HG02970 (cell line): ENCODE data around the gene VASN.
A peak's percentile ranks its signal among the peaks of the same experiment; 100 is the strongest.

Experiments
- ATAC-seq: cut with Tn5 transposase; IDR thresholded peaks from one replicate; pipeline ENCODE4 v1.9.1; 2021; ENCODE audit warnings: mild to moderate bottlenecking, moderate library complexity, moderate number of reproducible peaks; ENCODE audit not compliant: unreplicated experiment, low FRiP score

Gene VASN

DNA sequence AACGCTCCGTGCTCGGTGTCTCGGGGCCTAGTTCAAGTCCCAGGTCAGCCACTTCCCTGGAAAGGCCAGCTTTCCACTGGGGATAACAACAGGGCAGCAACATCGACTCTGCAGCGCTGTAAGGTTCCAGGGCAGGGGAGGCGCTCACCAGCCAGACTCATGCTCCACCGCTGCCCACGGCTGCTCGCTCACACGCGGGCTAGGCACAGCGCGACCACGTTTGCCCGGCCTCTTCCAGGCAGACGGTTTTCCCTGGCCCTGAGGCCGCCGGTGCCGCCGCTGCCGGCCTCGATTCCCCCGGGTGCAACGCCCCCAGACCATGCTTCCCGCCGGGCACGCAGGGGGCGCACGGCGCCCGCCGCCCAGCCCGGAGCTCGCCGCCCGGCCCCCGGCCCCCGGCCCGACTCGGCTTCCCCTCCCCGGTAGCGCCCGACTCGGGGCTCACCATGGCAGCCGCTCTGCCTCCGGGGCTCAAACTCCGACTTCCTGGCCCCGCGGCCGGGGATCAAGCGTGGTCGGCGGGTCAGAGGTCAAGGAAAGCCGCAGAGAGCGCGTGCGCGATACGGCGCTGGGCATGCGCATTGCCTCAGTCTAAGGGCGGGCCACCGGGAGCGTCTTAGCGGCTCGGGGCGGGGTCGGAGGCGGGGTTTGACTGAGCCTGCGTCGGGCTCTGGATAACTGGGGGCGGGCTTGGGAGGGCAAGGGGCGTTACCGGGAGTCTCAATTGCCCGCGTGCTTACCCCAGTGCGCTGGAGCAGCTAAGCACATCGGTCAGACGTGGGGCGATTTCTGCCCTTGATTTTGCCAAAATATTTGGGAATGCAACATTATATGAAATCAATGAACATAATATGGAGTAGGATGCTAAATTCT, 20.6 kb upstream of the VASN start, which contains the start of gene PAM16:
Gene PAM16 (minus strand): TSS at position 535 of the 873 bp plus-strand sequence. CDS start 87 bp downstream, at position 448.
- ATAC-seq, result peak; percentile 80

DNA sequence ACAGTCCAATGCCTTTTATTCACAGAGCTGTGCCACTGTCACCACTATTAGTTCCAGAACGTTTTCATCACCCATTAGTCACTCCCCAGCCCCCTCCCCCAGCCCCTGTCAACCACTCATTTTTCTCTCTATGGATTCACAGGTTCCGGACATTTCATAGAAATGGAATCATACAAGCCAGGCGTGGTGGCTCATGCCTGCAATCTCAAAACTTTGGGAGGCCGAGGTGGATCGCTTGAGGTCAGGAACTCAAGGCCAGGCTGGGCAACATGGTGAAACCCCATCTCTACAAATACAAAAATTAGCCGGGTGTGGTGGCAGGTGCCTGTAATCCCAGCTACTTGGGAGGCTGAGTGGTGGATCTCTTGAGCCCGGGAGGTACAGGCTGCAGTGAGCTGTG, 19.8 kb upstream of the VASN start:
- ATAC-seq, result no peak

DNA sequence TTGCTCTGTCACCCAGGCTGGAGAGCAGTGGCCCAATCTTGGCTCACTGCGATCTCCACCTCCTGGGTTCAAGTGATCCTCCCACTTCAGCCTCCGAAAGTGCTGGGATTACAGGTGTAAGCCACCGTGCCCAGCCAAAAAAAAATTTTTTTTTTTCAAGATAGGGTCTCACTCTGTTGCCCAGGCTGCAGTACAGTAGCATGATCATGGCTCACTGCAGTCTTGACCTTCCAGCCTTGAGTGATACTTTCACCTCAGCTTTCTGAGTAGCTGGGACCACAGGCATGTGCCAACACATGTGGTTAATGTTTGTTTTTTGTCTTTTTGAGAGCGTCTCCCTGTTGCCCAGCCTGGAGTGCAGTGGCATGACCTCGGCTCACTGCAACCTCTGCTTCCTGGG, 18.8 kb upstream of the VASN start:
- ATAC-seq, result no peak

DNA sequence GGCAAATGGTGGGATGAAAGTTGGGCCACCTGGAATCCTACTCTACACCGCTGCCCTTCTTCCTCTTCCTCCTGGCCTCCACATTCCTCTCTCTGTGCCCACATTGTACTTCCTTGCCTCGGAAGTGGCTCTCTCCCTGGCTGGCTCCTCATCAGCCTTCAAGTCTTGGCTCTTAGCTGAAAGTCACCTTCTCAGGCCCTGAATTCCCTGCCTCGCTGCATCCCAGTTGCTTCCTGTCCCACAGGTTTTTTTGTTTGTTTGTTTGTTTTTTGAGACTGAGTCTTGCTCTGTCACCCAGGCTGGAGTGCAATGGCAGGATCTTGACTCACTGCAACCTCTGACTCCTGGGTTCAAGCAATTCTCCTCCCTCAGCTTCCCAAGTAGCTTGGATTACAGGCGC, 18.0 kb upstream of the VASN start:
- no peak for ATAC-seq

DNA sequence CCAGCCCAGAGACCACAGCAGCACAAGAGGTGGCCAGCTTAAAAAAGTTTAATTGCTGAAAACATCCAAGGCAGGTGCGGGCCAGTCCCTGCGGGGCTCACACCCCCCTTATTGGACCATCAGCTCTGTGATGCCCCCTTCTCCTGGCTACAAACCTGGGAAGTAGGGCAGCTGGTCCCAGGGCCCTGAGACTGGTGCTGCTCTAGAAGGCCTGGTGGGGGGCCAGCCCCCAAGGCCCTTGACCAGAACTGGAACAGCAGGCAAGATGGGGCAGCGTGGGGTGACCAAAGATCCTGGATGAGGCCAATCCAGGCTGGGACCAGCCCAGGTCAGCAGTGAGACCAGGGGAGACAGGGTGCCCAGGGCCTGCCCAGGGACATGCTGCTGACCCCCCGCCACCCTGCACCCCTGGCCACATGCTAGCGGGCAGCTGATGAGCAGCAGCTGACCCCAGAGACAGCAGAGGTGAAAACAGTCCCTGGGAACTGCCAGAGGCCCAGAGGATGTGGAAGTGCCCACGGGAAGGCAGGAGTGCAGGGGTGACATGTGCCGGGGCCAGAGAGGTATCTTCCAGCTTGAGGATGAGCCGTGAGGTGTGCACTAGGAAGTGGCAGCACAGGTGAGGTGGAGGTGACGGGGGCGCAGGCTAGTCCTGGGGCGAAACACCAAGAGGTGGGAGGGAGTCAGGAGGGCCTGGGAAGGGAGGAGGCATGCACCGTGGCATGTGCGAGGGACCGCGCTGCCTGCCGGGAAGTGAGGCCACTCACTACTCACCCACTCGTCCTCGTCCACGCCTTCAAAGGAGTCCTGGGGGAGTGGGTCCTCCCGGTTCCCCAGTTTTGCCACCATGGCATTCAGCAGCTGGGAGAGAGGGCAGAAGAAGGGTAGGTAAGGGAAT, 16.9 kb upstream of the VASN start:
- ATAC-seq, result no peak

DNA sequence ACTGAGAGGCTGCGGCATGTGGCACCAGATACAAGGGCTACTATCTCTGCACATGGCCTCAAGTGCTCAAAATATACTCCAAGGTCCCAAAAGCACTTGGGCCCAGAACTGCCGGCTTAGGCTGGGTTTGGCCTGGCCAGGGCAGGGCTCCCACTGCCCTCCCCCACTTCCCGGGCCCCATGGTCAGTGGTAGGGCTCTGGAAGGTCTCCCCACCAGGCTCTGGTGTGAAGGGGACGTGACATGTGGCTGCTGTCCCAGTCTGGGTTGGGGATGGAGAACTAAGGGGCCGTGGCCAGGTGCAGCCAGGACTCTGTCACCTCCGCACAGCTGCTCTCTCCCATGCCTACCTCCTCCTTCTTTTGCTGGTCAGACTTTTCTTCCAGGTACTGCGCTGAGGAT, 14.8 kb upstream of the VASN start:
- ATAC-seq, result no peak

DNA sequence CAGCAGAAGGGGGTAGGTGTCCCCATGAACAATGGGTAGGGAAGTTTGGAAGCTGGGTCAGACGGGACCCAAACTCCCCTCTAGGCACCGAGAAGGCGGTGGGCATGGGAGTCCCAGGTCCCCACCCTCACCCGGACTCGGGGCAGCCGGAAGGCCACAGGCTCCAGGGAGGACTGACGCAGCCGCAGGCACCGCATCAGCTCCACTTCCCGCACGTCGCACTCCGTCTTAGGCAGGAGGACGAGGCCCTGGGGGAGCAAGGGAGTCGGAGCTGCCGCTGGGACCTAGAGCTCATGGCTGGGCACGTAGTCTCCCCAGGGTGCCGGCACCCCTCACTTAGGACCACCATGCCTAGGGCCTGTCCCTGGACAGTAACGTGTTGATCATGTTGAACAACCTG, 13.4 kb upstream of the VASN start:
- no peak for ATAC-seq

DNA sequence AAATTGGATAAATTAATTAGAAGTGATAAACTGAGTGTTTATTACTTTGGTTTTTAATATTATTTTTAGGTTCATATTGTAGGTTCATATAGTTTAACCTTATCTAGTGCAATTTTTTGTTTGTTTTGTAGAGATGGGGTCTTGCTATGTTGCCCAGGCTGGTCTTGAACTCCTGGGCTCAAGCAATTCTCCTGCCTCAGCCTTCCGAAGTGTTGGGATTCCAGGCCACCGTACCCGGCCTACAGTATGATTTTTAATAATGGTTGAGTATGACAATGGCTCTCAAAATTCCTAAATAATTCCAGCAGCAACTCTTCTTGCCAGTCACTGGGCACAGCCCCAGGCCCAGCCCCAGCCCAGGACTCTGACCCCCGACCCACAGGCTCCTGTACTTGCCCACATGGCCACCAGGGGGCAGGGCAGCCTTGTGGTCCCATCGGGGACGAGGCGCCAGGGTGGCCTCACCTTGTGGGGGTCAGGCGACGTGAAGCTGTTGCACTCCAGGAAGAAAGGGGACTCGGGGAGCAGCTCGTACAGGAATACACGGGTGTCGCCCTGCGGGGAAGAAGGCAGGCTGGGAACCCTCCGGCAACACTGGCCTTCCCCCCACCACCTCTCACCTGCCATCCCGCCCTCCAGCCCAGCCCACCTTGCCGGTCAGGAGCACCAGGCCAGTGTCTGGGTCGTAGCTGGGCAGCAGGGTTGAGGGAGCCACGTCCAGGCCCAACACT, 12.7 kb upstream of the VASN start:
- ATAC-seq, result no peak

DNA sequence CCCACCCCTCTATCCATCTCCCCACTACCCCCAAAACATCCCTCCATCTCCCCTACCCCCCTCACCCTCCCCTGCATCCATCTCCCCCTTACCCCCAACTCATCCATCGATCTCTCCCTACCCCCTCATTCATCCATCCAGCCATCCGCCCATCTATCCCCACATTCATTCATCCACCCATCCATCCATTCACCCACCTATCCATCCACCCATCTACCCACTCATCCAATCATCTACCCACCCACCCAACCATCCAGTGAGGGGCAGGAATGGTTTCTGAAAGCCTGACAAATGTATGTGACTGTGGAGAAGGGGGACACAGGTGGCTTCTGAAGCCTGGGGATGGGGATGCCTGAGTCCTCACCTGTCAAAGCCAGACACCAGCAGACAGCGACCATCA, 11.7 kb upstream of the VASN start:
- no peak for ATAC-seq

DNA sequence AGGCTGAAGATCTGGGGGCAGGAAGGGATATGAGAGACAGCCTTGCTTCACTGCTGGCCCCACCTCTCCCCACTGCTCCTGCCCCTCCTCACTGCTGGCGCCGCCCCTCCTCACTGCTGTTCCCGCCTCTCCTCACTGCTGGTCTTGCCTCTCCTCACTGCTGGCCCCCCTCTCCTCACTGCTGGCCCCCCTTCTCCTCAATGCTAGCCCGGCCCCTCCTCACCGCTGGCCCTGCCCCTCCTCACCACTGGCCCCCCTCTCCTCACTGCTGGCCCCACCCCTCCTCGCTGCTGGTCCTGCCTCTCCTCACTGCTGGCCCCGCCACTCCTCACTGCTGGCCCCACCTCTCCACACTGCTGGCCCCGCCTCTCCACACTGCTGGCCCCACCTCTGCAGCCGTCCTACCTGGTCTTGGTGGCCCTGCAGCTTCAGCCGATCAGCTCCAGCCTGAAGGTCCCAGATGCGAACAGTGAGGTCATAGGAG, 11.1 kb upstream of the VASN start:
- no peak for ATAC-seq

DNA sequence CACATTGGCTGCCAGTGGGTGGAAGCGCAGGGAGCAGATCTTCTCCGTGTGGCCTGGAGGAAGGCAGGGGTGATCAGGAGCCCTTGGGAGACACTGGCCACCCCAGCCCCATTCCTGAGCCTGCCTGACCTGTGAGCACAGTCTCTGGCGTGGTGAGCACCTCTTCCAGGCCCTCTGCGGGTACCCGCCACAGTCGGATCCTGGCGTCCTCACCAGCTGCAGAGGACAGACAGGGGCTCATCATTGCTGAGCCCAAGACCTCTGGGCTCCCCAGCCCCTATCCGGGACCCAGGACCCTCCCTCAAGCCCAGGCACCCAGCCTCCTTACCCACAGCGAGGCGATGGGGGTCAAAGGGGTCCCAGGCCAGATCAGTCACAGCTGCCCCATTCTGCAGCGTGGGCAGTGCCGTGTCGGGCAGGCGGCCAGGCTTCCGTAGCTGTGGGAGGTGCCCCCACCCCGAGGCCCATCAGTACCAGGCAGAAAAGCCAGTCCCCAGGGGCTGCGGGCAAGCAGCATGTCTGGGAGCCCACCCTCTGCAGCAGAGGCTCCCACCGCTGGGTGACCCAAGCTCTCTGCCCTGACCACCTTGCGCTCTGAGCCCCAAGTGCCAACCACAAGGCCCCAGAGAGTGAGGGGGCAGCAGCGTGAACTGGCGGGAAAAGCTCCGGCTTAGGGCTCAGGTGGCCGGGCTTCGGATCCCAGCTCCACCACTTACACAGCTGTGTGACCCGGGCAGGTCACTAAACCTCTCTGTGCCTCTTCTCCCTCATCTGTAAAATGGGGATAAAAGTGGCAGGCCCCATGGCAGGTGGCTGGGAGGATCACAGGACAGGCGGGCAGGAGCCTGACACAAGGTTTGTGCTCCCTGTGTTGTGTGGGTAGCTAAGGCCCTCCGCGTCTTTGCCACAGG, 10.4 kb upstream of the VASN start:
- ATAC-seq, result no peak

DNA sequence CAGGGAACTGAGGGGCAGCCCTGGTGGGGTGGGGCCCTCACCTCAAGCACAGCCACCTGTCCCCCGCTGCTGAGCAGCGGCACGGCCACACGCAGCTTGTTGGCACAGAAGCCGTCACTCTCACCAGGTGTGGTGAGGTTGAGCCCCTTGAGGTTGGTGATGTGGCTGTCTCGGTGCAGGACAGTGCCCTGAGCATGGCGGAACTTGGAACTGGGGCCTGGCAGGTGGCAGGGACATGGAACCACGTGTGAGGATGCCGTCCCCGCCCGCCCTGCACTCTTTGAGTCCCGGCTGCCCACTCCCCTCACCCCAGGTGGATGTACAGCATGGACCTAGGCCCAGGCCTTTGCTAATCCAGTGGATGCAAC, 9.7 kb upstream of the VASN start:
- ATAC-seq, result no peak

DNA sequence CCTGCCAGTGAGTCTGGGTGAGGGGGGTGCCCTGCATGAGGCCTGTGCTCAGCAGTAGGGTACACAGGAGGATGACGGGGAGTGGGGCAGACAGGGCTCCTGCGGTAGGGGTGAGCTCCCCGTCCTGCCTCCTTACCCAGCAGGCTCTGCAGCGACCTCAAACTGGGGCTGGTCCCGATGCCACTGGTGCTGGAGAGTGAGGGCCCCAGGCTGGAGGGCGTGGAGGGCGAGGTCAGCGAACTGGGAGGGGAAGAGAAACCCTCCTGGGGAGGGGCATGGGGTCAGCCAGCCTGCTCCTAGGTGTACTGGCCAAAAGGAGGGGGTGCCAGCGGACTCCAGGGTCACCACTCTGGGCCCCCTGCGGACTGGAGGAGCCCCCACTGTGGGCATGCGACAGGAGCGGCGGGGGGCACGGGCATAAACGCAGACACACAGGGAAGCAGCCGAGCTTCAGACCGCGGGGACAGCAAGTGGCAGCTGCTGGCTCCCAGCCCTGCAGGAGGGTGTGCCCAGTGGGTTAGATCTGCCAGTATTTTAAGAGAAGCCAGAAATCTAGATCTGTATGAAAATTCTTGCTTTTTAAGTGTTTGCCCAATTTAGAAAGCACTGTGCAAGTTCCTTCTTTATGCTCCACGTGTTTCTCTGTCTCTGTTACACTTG, 9.0 kb upstream of the VASN start:
- no peak for ATAC-seq

DNA sequence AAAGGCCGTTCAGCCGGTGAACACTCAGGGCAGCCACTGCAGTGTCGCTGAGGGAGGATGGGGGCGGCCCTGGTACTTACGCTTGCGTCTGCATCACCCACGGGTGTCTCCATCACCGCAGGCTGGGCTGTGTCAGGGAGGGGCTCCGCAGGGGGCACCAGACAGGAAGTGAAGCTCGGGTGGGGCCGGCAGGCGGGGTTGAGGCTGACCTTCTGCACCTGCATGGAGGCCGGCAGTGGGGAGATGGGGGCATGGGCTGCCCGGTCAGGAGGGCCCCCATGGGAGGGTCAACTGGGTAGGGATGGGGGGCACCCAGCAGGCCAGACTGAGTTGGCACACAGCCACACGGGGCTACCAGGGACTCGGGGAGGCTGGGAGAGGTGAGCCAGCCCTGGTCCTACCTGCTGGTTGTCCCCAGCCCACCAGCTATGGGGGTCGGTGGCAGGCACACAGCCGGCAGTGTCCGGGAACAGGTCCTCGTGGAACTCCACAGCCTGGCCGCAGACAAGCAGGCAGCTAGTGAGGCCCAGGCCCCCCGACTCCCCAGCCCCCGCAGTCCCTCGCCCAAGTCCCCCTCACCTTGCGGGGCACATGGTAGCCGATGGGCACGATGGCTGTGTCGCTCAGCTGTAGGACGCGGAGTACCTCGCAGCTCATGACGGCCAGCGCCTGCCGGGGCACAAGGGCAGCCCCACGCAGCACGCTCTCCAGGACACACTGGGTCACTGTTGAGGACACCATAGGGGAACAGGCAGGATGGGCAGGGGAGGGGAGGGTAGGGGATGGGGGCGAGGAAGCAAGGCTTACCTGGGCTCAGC, 7.2 kb upstream of the VASN start:
- ATAC-seq, result no peak

DNA sequence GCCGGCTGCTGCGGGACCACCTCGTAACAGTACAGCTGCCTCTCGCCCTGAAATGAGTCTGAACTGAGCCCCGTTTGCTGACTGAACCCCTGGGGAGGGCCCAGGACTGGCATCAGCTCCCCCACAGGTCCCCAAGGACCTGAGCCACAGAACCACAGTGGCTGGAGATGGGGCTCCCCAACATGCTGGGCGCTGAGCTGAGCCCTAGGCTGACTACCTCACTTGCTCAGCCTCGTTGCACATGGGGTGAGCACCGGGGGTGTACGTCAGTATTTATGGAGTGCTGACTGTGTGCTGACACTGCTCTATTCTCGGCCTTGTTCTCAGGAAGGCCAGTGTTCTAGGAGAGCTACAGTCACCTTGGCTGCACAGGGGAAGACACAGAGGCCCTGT, 6.6 kb upstream of the VASN start:
- ATAC-seq, result no peak

DNA sequence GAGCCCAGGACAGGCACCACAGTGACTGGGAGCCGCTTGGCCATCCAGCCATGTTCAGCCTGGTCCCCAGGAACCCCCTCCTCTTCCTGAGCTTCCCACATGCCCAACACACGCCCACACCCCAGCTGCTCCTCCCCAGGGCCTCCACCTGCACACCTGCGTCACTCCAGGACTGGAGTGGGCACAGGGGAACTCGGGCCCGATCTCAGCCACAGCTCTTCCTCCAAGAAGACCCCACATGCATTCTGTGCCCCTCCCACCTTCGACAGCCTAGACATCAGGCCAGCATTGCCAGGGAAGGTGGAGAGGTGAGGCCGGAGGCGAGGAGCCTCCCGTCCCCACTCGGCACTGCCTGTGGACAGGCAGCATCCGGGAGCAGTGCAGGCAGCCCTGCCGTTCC, 6.0 kb upstream of the VASN start:
- ATAC-seq, result no peak

DNA sequence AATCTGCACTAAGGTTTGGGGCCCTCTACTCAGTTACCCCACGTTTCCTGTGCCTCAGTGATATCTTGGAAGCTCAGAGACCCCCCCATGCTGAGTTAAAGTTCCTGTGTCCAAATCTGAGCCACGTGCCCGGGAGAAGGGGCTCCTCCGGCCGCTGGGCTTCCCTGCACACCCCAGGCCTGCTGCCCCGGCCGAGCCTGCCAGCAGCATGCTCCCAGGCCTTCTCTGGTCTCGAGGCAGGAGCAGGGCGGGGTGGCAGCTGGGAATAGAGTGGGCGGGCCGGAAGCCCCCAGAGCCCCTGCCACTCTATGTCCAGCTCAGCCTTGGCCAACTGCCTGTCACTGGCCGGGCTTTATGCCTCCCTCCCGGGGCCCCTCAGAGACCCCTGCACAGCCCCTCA, 5.6 kb upstream of the VASN start:
- no peak for ATAC-seq

DNA sequence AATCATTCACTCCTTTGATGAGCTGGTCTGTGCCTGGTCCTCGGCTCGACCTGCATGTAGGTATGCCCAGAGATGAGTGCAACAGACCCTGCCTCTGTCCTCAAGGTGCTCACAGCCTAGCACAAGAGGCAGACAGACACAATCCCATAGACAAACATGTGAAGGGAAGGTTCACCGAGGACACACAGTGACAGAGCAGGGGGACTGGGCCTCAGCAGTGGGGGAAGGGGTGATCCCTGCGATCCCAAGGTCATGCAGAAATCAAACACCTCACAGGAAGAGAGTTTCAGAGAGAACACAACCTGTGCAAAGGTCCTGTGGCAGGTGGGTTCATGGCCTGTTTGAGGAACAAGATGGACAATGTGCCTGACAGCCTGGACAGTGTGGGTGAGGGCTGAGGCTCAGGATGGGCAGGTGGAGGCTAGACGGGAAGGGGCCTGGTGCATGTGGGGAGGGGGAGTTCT, 4.2 kb upstream of the VASN start:
- ATAC-seq, result no peak
